ENCODE results near the gene STXBP5.

Gene STXBP5

GRCh38 chr6:147274012-147274411, 69.8 kb downstream of the STXBP5 start:
- no peak overlapping the region for H3K4me3 ChIP-seq (ENCODE audit: low read depth, low read length)
- no peak for TF ChIP-seq CTCF (IDR thresholded peaks at IDR 0.05; ENCODE audit: borderline replicate concordance, insufficient read depth, low read depth, low read length)

GRCh38 chr6:147274776-147275175, 70.6 kb downstream of the STXBP5 start:
- TF ChIP-seq CTCF (IDR thresholded peaks at IDR 0.05; ENCODE audit: borderline replicate concordance, insufficient read depth, low read depth, low read length) = no peak

GRCh38 chr6:147278891-147279290, 74.7 kb downstream of the STXBP5 start:
- no peak for TF ChIP-seq CTCF (IDR thresholded peaks at IDR 0.05; ENCODE audit: borderline replicate concordance, insufficient read depth, low read depth, low read length)
- no peak overlapping the region for H3K4me3 ChIP-seq (ENCODE audit: low read depth, low read length)

More at GRCh38 chr6:147274776-147275175, 70.6 kb downstream of the STXBP5 start:
- no peak overlapping the region for H3K4me3 ChIP-seq (ENCODE audit: low read depth, low read length)

GRCh38 chr6:147279427-147279826, 75.2 kb downstream of the STXBP5 start:
- no peak overlapping the region for H3K4me3 ChIP-seq (ENCODE audit: low read depth, low read length)
- no peak for TF ChIP-seq CTCF (IDR thresholded peaks at IDR 0.05; ENCODE audit: borderline replicate concordance, insufficient read depth, low read depth, low read length)

GRCh38 chr6:147281895-147282565, 77.8 kb downstream of the STXBP5 start:
- no peak overlapping the region for H3K4me3 ChIP-seq (ENCODE audit: low read depth, low read length)
- no peak for TF ChIP-seq CTCF (IDR thresholded peaks at IDR 0.05; ENCODE audit: borderline replicate concordance, insufficient read depth, low read depth, low read length)

- no peak for TF ChIP-seq CTCF (IDR thresholded peaks at IDR 0.05; ENCODE audit: borderline replicate concordance, insufficient read depth, low read depth, low read length)
- H3K4me3 ChIP-seq (ENCODE audit: low read depth, low read length) = no peak overlapping the region
Measured at GRCh38 chr6:147282566-147282959, 78.3 kb downstream of the STXBP5 start.

- no peak overlapping the region for H3K4me3 ChIP-seq (ENCODE audit: low read depth, low read length)
- TF ChIP-seq CTCF (IDR thresholded peaks at IDR 0.05; ENCODE audit: borderline replicate concordance, insufficient read depth, low read depth, low read length) = no peak
Measured at GRCh38 chr6:147283460-147283859, 79.2 kb downstream of the STXBP5 start.

Measured in GM12875 (cell line).